HEK293 (cell line): Measurements from ENCODE around the gene PPP2CA.

Experiments used
- CTCF ChIA-PET: fragments of 350-600 bp; formaldehyde crosslinking; extraction: SDS; loops from one replicate; lab custom pipeline; 2021; ENCODE audit warnings: antibody characterized with exemption; lab: Yijun Ruan, JAX
- POLR2A ChIA-PET: fragments of 300-600 bp; formaldehyde crosslinking; extraction: SDS; loops from one replicate; lab custom pipeline; 2020; ENCODE audit warnings: antibody characterized with exemption, inconsistent platforms; lab: Yijun Ruan, JAX
- H3K27ac ChIP-seq: fragments of 200-500 bp; sonication (Bioruptor generic); 2 replicates; pipeline ENCODE4 v1.5.1; 2014; ENCODE audit warnings: low read depth, low read length, control low read depth, inconsistent platforms; ENCODE audit errors: extremely low read depth
- H3K36me3 ChIP-seq, 2 experiments: fragments of 200-500 bp in 1 of 2; sonication (Bioruptor generic) in 1 of 2; 1 replicate in 1 of 2; 2 replicates in 1 of 2; pipeline ENCODE4 v1.5.1; 2014 to 2017; ENCODE audit warnings: inconsistent platforms in 2 of 2, low read length in 2 of 2; ENCODE audit not compliant: control insufficient read depth in 2 of 2, insufficient read depth in 1 of 2
- H3K4me1 ChIP-seq: fragments of 200-500 bp; sonication (Bioruptor generic); 2 replicates; pipeline ENCODE4 v1.5.1; 2014; ENCODE audit warnings: mild to moderate bottlenecking, low read length, inconsistent platforms; ENCODE audit not compliant: control insufficient read depth, insufficient read depth
- H3K4me3 ChIP-seq: 2 replicates; pipeline ENCODE4 v1.5.1; 2011; ENCODE audit warnings: low read depth, mild to moderate bottlenecking, control low read depth, low read length, moderate library complexity
- H3K9me3 ChIP-seq: fragments of 200-500 bp; sonication (Bioruptor generic); 2 replicates; pipeline ENCODE4 v1.5.1; 2014; ENCODE audit warnings: low read depth, low read length, inconsistent platforms; ENCODE audit not compliant: control insufficient read depth, insufficient read depth
- IKZF3 ChIP-seq: fragments of 450-650 bp; IDR thresholded peaks from 2 replicates; pipeline ENCODE4 v1.5.0; 2018; ENCODE audit warnings: missing biosample characterization, mild to moderate bottlenecking, missing genetic modification characterization, moderate library complexity
- KLF10 ChIP-seq: fragments of 450-650 bp; IDR thresholded peaks from 2 replicates; pipeline ENCODE4 v1.5.1; 2018; ENCODE audit warnings: missing biosample characterization, mild to moderate bottlenecking, missing genetic modification characterization
- RBAK ChIP-seq: fragments of 450-650 bp; formaldehyde crosslinking; IDR thresholded peaks from 2 replicates; pipeline ENCODE4 v1.5.1; 2016; ENCODE audit warnings: missing biosample characterization, missing genetic modification characterization
- WT1 ChIP-seq: fragments of 450-650 bp; formaldehyde crosslinking; IDR thresholded peaks from 2 replicates; pipeline ENCODE4 v1.5.1; 2016; ENCODE audit warnings: missing biosample characterization, missing genetic modification characterization
- ZBTB48 ChIP-seq: fragments of 450-650 bp; formaldehyde crosslinking; IDR thresholded peaks from 2 replicates; pipeline ENCODE4 v1.5.1; 2016; ENCODE audit warnings: missing biosample characterization, missing genetic modification characterization
- ZFP41 ChIP-seq: fragments of 450-650 bp; formaldehyde crosslinking; IDR thresholded peaks from 2 replicates; pipeline ENCODE4 v1.5.1; 2016; ENCODE audit warnings: missing biosample characterization, missing genetic modification characterization, borderline replicate concordance
- ZNF10 ChIP-seq: fragments of 450-650 bp; formaldehyde crosslinking; IDR thresholded peaks from 2 replicates; pipeline ENCODE4 v1.5.1; 2017; ENCODE audit warnings: missing biosample characterization, missing genetic modification characterization
- ZNF121 ChIP-seq: fragments of 450-650 bp; formaldehyde crosslinking; IDR thresholded peaks from 2 replicates; pipeline ENCODE4 v1.5.1; 2016; ENCODE audit warnings: missing biosample characterization, missing genetic modification characterization
- ZNF214 ChIP-seq: fragments of 450-650 bp; formaldehyde crosslinking; IDR thresholded peaks from 2 replicates; pipeline ENCODE4 v1.5.1; 2017; ENCODE audit warnings: missing biosample characterization, mild to moderate bottlenecking, missing genetic modification characterization, borderline replicate concordance
- ZNF221 ChIP-seq: fragments of 450-650 bp; formaldehyde crosslinking; IDR thresholded peaks from 2 replicates; pipeline ENCODE4 v1.5.1; 2017; ENCODE audit warnings: missing biosample characterization, missing genetic modification characterization, borderline replicate concordance
- ZNF280C ChIP-seq: fragments of 450-650 bp; formaldehyde crosslinking; IDR thresholded peaks from 2 replicates; pipeline ENCODE4 v1.5.1; 2016; ENCODE audit warnings: missing biosample characterization, missing genetic modification characterization
- ZNF416 ChIP-seq: fragments of 450-650 bp; formaldehyde crosslinking; IDR thresholded peaks from 2 replicates; pipeline ENCODE4 v1.5.1; 2016; ENCODE audit warnings: missing biosample characterization, missing genetic modification characterization
- ZNF544 ChIP-seq: fragments of 450-650 bp; formaldehyde crosslinking; IDR thresholded peaks from 2 replicates; pipeline ENCODE4 v1.5.0; 2017; ENCODE audit warnings: missing biosample characterization, missing genetic modification characterization
- ZNF555 ChIP-seq: fragments of 450-650 bp; formaldehyde crosslinking; conservative IDR thresholded peaks from 2 replicates; pipeline ENCODE4 v1.5.1; 2017; ENCODE audit warnings: missing biosample characterization, mild to moderate bottlenecking, missing genetic modification characterization, inconsistent platforms
- ZNF624 ChIP-seq: fragments of 450-650 bp; formaldehyde crosslinking; IDR thresholded peaks from 2 replicates; pipeline ENCODE4 v1.5.1; 2017; ENCODE audit warnings: missing biosample characterization, missing genetic modification characterization
- ZNF701 ChIP-seq: fragments of 450-650 bp; formaldehyde crosslinking; IDR thresholded peaks from 2 replicates; pipeline ENCODE4 v1.5.1; 2016; ENCODE audit warnings: missing biosample characterization, missing genetic modification characterization
- ZNF768 ChIP-seq: fragments of 450-650 bp; formaldehyde crosslinking; IDR thresholded peaks from 2 replicates; pipeline ENCODE4 v1.5.1; 2018; ENCODE audit warnings: missing biosample characterization, mild to moderate bottlenecking, missing genetic modification characterization
- ZNF837 ChIP-seq: fragments of 450-650 bp; formaldehyde crosslinking; IDR thresholded peaks from 2 replicates; pipeline ENCODE4 v1.5.1; 2016; ENCODE audit warnings: missing biosample characterization, missing genetic modification characterization
- ZNF843 ChIP-seq: fragments of 450-650 bp; formaldehyde crosslinking; IDR thresholded peaks from 2 replicates; pipeline ENCODE4 v1.5.1; 2016; ENCODE audit warnings: missing biosample characterization, missing genetic modification characterization
- TF ChIP-seq, protein P1 (sequence below): fragments of 450-650 bp; formaldehyde crosslinking; IDR thresholded peaks from 2 replicates; pipeline ENCODE4 v1.5.1; 2016; ENCODE audit warnings: missing biosample characterization, missing genetic modification characterization

Gene PPP2CA

GRCh38 chr5:134203630-134204029, 22.2 kb downstream of the PPP2CA start:
- peaks cover 6% of the 10 kb centered on the region for H3K4me1 ChIP-seq
- peak; percentile 96 for TF ChIP-seq ZNF121 (tag by site-specific recombination)
- TF ChIP-seq ZNF701 (tag by site-specific recombination), result no peak
- ChIA-PET CTCF (interaction anchor here (0.7 to 1.0 kb wide), 2 partner anchors 17 to 86 kb away, joined by 3 to 4 read pairs; no protein-coding TSS in a partner anchor), POLR2A (no interaction called here)
- H3K9me3 ChIP-seq, result no peaks in the 10 kb centered on the region
- no peak overlapping the region for H3K4me3 ChIP-seq
- H3K27ac ChIP-seq, result no peak overlapping the region
- H3K36me3 ChIP-seq, result peaks cover 59 to 80% of the 10 kb centered on the region in 2 experiments

GRCh38 chr5:134195666-134196065, 30.2 kb downstream of the PPP2CA start:
- Histone ChIP-seq H3K9me3 (no peaks in the 10 kb centered on the region), H3K36me3 (peaks cover 46 to 60% of the 10 kb centered on the region in 2 experiments), H3K27ac (no peak overlapping the region), H3K4me3 (no peak overlapping the region), H3K4me1 (no peaks in the 10 kb centered on the region)
- TF ChIP-seq RBAK (tag by site-specific recombination) (no peak), ZNF544 (tag by site-specific recombination) (no peak), ZNF768 (tag by site-specific recombination) (no peak), ZNF10 (tag by site-specific recombination) (no peak), KLF10 (tag by site-specific recombination) (no peak), ZFP41 (tag by site-specific recombination) (no peak), ZNF416 (tag by site-specific recombination) (no peak), ZNF280C (tag by site-specific recombination) (no peak), ZNF624 (tag by site-specific recombination) (no peak), ZNF843 (tag by site-specific recombination) (no peak), ZBTB48 (tag by site-specific recombination) (no peak), ZNF555 (tag by site-specific recombination) (no peak), ZNF214 (tag by site-specific recombination) (no peak), ZNF221 (tag by site-specific recombination) (no peak), IKZF3 (tag by site-specific recombination) (no peak), ZNF837 (tag by site-specific recombination) (no peak), WT1 (tag by site-specific recombination) (no peak)
- TF ChIP-seq, protein P1, sequence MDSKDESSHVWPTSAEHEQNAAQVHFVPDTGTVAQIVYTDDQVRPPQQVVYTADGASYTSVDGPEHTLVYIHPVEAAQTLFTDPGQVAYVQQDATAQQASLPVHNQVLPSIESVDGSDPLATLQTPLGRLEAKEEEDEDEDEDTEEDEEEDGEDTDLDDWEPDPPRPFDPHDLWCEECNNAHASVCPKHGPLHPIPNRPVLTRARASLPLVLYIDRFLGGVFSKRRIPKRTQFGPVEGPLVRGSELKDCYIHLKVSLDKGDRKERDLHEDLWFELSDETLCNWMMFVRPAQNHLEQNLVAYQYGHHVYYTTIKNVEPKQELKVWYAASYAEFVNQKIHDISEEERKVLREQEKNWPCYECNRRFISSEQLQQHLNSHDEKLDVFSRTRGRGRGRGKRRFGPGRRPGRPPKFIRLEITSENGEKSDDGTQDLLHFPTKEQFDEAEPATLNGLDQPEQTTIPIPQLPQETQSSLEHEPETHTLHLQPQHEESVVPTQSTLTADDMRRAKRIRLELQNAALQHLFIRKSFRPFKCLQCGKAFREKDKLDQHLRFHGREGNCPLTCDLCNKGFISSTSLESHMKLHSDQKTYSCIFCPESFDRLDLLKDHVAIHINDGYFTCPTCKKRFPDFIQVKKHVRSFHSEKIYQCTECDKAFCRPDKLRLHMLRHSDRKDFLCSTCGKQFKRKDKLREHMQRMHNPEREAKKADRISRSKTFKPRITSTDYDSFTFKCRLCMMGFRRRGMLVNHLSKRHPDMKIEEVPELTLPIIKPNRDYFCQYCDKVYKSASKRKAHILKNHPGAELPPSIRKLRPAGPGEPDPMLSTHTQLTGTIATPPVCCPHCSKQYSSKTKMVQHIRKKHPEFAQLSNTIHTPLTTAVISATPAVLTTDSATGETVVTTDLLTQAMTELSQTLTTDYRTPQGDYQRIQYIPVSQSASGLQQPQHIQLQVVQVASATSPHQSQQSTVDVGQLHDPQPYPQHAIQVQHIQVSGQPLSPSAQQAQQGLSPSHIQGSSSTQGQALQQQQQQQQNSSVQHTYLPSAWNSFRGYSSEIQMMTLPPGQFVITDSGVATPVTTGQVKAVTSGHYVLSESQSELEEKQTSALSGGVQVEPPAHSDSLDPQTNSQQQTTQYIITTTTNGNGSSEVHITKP (tag by site-specific recombination), result no peak
- ChIA-PET POLR2A (interaction anchor here (1.1 kb wide), 1 partner anchor 31 kb away, joined by 6 read pairs; the partner anchor contains the start of gene PPP2CA), CTCF (interaction anchor here (0.6 to 1.6 kb wide), 4 partner anchors 47 to 156 kb away, joined by 3 to 11 read pairs (median 4); no protein-coding TSS in a partner anchor)
